Kidney (tissue), 14 donors: ENCODE results near the gene USB1. TPM values are rescaled to one million over a fixed set of nuclear protein-coding genes. Genes with fewer than 3 reads are reported as not detected.
"Not testable (repeated sequence)": the region's sequence is repeated elsewhere in the genome, so short reads cannot be mapped to it uniquely, and the experiment has no call there.

Experiments used
- DNase-seq, 5 donors: peaks; one replicate each; pipeline ENCODE4 v3.0.0-alpha.2; 2013 to 2020
- FAIRE-seq: peaks from 2 replicates; lab custom pipeline; 2012; peaks lifted over from hg19 to GRCh38; lab: Jason Lieb, UNC
- H3K27ac ChIP-seq, 2 donors: one replicate each; pipeline ENCODE4 v1.7.0; 2013; ENCODE audit warnings: low read depth in 2 of 2, low read length in 2 of 2, inconsistent platforms in 1 of 2
- H3K27me3 ChIP-seq: one replicate; pipeline ENCODE4 v1.7.1; 2013; ENCODE audit warnings: low read length, inconsistent platforms; ENCODE audit not compliant: control insufficient read depth, insufficient read depth
- H3K36me3 ChIP-seq, 3 donors: one replicate each; pipeline versions ENCODE4 v1.7.0 to v1.7.1; 2013; ENCODE audit warnings: low read length in 3 of 3, control low read depth in 1 of 3, inconsistent platforms in 1 of 3; ENCODE audit not compliant: insufficient read depth in 3 of 3, control insufficient read depth in 2 of 3
- H3K4me1 ChIP-seq, 3 donors: one replicate each; pipeline versions ENCODE4 v1.7.0 to v1.7.1; 2013; ENCODE audit warnings: low read length in 3 of 3, inconsistent platforms in 1 of 3, low read depth in 1 of 3; ENCODE audit not compliant: control insufficient read depth in 2 of 3, insufficient read depth in 2 of 3
- H3K4me3 ChIP-seq, 3 donors: one replicate each; pipeline versions ENCODE4 v1.7.0 to v1.8.1; 2013; ENCODE audit warnings: low read length in 3 of 3, control low read depth in 1 of 3, inconsistent platforms in 1 of 3
- H3K9ac ChIP-seq, 3 donors: one replicate each; pipeline versions ENCODE4 v1.7.0 to v1.7.1; 2013; ENCODE audit warnings: low read length in 3 of 3, control low read depth in 1 of 3, inconsistent platforms in 1 of 3
- H3K9me3 ChIP-seq, 3 donors: one replicate each; pipeline versions ENCODE4 v1.7.0 to v1.7.1; 2013; ENCODE audit warnings: low read length in 3 of 3, control low read depth in 1 of 3, inconsistent platforms in 1 of 3; ENCODE audit not compliant: control insufficient read depth in 2 of 3, insufficient read depth in 1 of 3
- intact Hi-C: fragments of 100-400 bp; cut with DNase I; formaldehyde crosslinking; loops from one replicate; pipeline ENCODE4 v1.11.1; 2022
- polyA plus RNA-seq: library from polyadenylated mRNA; stranded (reverse); fragments of 350-450 nt; fragmentation: Illumina TruSeq; extraction: RNeasy Lipid Tissue Mini Kit (QIAGEN cat#74804); gene quantifications from one replicate; pipeline ENCODE4 v1.2.3, GENCODE V29; 2014; ENCODE audit warnings: low read depth, low replicate concordance; ENCODE audit not compliant: insufficient read depth
- total RNA-seq: library from RNA; stranded (reverse); fragmentation: NEBNext Ultra II Directional; extraction: Animal tissue kit (Norgen Biotek cat#: 25700); gene quantifications from one replicate; pipeline ENCODE4 v1.2.1, GENCODE V29; 2021
- TF ChIP-seq, protein P1 (sequence below): IDR thresholded peaks from 3 replicates; pipeline ENCODE4 v1.5.1; 2012; ENCODE audit warnings: mild to moderate bottlenecking, moderate library complexity, borderline replicate concordance; ENCODE audit not compliant: insufficient read depth; ENCODE audit errors: extremely low read depth
- donor health status: control.
- donor health status: control.
- donor health status: control.
- donor health status: control.
- donor health status: control.
- donor health status: DM: yes; HTN: yes; CAD: no.
- donor health status: Normal renal cell carcinoma (clear cell type).

Gene USB1
- total and polyA plus RNA-seq, 2 donors from 2014 or later: 18.3 to 32.8 TPM

GRCh38 chr16:58002416-58002800 lies 1.2 kb downstream of the USB1 start:
- no peak overlapping the region for H3K27ac ChIP-seq
- FAIRE-seq (no peak), DNase-seq (peak in 2 of 5 donors; percentile 40 to 61)
- intact Hi-C loops: loop anchor here (10.0 kb wide), 1 partner anchor 428 kb away; no protein-coding TSS in a partner anchor
- H3K4me3 ChIP-seq: no peak overlapping the region
- TF ChIP-seq, protein P1, sequence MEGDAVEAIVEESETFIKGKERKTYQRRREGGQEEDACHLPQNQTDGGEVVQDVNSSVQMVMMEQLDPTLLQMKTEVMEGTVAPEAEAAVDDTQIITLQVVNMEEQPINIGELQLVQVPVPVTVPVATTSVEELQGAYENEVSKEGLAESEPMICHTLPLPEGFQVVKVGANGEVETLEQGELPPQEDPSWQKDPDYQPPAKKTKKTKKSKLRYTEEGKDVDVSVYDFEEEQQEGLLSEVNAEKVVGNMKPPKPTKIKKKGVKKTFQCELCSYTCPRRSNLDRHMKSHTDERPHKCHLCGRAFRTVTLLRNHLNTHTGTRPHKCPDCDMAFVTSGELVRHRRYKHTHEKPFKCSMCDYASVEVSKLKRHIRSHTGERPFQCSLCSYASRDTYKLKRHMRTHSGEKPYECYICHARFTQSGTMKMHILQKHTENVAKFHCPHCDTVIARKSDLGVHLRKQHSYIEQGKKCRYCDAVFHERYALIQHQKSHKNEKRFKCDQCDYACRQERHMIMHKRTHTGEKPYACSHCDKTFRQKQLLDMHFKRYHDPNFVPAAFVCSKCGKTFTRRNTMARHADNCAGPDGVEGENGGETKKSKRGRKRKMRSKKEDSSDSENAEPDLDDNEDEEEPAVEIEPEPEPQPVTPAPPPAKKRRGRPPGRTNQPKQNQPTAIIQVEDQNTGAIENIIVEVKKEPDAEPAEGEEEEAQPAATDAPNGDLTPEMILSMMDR: no peak
- H3K9me3 ChIP-seq: no peaks in the 10 kb centered on the region
- peaks cover 3 to 20% (median 5%) of the 10 kb centered on the region in 3 donors for H3K4me1 ChIP-seq
- H3K27me3 ChIP-seq: no peaks in the 10 kb centered on the region
- H3K36me3 ChIP-seq: peaks cover 0 to 7% (median 3%) of the 10 kb centered on the region in 3 donors
- no peak overlapping the region for H3K9ac ChIP-seq

- no peak overlapping the region for H3K27ac ChIP-seq
- DNase-seq (peak in 2 of 5 donors; percentile 26 to 29), FAIRE-seq (no peak)
- TF ChIP-seq, protein P1: no peak
- H3K9ac ChIP-seq: no peak overlapping the region
- intact Hi-C loops: loop anchor here (10.0 kb wide), 1 partner anchor 428 kb away; no protein-coding TSS in a partner anchor
- H3K4me1 ChIP-seq: peaks cover 3 to 20% (median 5%) of the 10 kb centered on the region in 3 donors
- no peaks in the 10 kb centered on the region for H3K9me3 ChIP-seq
- peaks cover 0 to 2% (median 0%) of the 10 kb centered on the region in 3 donors for H3K36me3 ChIP-seq
- no peak overlapping the region for H3K4me3 ChIP-seq
- no peaks in the 10 kb centered on the region for H3K27me3 ChIP-seq
Observed at GRCh38 chr16:58002936-58003335, 1.7 kb downstream of the USB1 start.

- not testable (repeated sequence) for H3K36me3 ChIP-seq, FAIRE-seq, H3K4me3 ChIP-seq, H3K27ac ChIP-seq, H3K27me3 ChIP-seq, H3K9ac ChIP-seq, H3K4me1 ChIP-seq, H3K9me3 ChIP-seq
- intact Hi-C loops: loop anchor here (10.0 kb wide), 1 partner anchor 430 kb away; no protein-coding TSS in a partner anchor
- peak in 2 of 5 donors; percentile 35 to 54 for DNase-seq
Observed at GRCh38 chr16:58004736-58005135, 3.5 kb downstream of the USB1 start.

- Histone ChIP-seq H3K27ac (no peak overlapping the region), H3K27me3 (no peaks in the 10 kb centered on the region), H3K9ac (no peak overlapping the region), H3K9me3 (no peaks in the 10 kb centered on the region), H3K4me3 (no peak overlapping the region), H3K36me3 (peaks cover 0 to 10% (median 0%) of the 10 kb centered on the region in 3 donors), H3K4me1 (no peaks in the 10 kb centered on the region)
- DNase-seq (peak in 3 of 5 donors; percentile 48 to 55 (median 52)), FAIRE-seq (no peak)
- TF ChIP-seq, protein P1: no peak
- intact Hi-C loops: loop anchor here (10.0 kb wide), 1 partner anchor 435 kb away; no protein-coding TSS in a partner anchor
Observed at GRCh38 chr16:58009856-58010416, 8.7 kb downstream of the USB1 start.
